Ureter (tissue), 1 donor: ENCODE data around the gene TM7SF3. TPM values are rescaled to one million over a fixed set of nuclear protein-coding genes. Genes with fewer than 3 reads are reported as not detected.

ENCODE experiments used
- DNase-seq: peaks from one replicate; pipeline ENCODE4 v3.0.0-alpha.2; 2020; ENCODE audit warnings: low spot score
- total RNA-seq: library from RNA; stranded (reverse); gene quantifications from one replicate; pipeline ENCODE4 v1.2.4, GENCODE V29; 2023
- donor health status: DM: yes; HTN: yes; CAD: no.

Gene TM7SF3
- total RNA-seq, 1 donor from 2014 or later = 92.9 TPM

DNA sequence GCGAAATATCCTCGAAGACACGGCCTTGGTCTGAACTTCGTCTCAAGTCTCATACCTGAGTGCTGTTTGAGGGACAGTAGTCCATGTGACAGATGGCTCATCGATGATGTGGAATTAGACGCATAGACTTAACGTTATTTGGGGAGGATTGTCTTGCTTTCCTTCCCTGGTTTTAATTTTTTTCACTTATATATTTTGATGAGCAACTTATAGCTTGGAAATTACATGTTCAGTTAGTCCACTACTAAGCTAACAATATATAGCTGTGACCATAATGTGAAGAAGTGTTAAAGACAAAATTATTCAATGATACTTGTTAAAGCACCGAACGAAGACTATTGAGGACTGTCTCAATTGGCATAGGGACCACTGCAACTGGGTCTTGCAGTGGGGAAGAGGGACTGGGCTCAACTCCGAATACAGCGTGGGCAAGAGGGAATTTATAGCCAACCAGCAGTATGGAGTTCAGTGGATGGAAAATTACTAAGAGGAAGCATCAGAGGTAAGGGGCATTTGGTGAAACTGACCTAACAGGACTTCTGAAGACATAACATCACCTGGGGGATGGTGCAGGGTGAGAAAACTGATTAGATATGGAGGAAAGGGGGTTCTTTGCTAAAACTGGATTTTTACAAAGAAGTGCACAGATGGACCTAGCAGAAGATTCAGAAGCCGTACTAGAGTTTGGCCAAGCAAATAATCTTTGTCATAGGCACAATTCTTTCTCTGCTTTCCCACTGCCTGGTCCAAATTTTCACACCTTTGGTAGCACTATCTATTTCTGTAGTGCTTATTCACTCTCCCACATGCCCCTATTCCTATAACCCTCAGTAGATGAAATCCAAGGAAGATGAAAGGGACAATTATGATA, 910 bp upstream of the TM7SF3 start:
- DNase-seq = no peak

DNA sequence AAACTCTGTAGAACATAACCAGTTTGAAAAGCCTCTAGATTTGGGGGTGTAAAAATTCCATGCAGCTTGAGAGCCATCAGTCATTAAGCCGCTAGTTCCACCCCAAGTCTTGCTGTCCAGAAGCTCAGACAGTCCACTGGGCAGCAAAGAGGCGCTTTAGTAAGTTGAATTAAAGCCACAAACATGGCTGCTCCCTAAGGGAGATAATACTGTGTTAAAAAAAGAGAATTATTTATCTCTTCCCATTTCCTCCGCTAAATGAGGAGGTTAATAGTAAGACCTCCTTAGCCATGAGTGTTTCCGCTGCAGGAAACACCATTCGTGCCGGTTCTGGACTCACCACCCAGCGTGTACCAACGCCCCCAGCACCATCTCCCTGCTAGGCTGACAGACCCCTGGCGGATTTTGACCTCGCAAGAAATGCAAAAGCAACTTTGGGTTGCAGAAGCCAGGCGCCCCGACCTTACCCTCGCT, 536 bp downstream of the TM7SF3 start:
- DNase-seq = no peak

DNA sequence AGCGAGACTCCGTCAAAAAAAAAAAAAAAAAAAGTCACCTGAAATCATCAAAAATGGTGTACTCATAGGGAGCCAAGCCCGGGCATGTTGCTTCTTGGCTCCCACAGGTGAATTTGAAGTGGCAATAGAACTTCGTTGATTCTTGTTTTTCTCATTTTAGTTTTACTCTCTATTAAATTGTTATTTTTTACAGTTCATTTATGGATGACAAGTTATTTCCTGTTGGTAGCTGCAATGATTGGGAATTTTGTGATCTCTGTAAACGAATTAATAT, 1.3 kb downstream of the TM7SF3 start:
- DNase-seq = no peak

DNA sequence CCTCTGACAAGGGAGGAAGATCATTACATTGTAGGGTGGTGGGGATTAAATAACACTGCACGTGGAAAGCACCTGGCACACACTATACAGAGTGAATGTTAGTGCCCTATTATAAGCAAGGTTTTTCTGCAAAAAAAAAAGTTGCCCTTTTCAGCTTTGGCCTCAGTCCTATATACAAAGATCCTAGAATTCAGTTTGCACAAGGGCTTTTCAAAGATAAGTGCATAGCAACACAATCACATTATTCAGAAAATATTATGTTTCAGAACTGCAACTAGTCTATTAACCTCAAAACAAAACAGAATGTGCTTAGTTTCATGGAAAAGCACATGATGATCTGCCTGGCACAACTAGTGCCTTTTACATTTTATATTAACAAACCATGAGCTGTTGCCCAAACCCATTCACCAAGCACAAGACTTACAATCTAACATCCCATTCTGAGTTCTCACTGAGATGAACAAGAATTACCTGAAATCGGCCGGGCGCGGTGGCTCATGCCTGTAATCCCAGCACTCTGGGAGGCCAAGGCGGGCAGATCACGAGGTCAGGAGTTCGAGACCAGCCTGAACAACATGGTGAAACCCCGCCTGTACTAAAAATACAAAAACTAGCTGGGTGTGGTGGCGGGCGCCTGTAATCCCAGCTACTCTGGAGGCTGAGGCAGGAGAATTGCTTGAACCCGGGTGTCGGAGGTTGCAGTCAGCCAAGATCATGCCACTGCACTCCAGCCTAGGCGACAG, 1.8 kb downstream of the TM7SF3 start:
- no peak for DNase-seq

DNA sequence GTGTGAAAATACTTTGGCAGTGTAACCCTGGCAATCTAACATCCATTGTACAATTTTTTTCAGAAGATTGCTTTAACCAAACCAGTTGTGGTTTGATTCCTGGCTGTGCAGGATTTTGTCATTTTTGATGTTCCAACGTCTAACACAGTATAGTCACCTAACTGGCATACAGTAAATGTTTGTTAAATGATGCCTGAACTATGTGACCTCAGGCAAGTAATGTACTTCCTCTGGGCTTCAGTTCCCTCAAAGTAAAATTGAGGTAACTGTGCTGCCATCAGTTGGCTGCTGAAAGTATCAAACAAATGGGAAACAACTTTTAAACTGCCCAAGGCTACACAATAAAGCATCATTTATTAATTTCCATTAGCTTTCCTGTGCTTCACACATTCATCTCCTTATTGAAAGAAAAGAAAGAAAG, 4.3 kb downstream of the TM7SF3 start:
- no peak for DNase-seq

DNA sequence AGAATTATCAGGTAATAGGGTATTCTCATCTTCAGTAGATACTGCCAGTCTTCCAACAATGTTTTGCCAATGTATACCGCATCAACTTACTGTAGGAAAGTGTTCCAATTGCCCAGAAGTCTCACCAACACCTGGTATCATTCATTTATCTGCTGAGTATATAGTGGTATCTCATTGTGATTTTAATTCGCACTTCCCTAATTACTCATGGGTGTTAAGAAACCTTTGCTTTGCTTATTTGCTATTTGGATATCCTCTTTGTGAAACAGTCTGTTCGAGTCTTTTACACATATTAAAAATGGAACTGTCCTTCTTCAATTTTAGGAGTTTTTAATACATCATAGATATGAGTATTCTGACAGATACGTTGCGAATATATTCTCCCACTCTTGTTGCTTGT, 6.1 kb downstream of the TM7SF3 start:
- no peak for DNase-seq

DNA sequence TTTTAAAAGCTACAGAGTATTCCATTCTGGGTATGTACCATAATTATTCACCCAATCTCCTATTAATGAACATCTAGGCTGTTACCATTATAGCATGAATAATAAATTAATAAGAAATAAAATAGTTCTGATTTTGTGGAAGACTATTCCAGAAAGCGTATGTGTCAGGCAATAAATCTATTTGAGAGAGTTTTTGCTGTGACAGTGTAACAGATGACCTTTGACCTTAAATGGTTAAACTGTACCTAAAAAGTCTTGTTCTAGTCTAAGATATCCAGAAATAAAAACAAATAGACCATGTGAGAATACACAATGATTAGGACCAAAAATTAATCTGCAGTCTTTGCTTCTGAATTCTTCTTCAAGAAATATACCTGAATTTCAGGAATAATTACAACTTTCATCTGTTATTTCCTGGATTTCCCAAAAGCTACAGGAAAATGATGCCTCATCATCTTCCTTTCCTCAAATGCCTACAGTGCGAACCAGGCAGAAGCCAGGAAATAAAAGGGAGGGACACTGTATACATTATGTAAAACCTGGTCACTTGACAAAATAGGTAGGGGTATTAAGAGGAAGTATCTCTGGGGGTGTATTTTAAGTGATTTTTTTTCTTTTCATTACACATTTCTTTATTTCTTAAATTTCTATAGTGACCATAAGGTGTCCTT, 7.3 kb downstream of the TM7SF3 start:
- DNase-seq = no peak

DNA sequence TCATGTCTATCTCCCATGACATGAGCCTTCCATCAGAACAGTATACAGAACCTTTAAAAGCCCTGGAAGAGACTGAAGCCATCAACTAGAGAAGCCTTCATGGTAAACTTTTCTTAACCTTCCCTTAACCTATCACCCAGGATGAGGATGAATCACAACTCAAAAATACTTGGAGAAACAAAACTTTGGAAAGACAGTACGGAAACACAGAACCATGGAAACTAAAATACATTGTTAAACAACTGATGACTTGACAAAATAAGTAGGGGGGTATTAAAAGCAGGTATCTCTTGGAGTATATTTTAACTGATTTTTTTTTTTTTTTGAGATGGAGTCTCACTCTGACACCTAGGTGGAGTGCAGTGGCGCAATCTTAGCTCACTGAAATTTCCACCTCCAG, 8.7 kb downstream of the TM7SF3 start:
- no peak for DNase-seq

DNA sequence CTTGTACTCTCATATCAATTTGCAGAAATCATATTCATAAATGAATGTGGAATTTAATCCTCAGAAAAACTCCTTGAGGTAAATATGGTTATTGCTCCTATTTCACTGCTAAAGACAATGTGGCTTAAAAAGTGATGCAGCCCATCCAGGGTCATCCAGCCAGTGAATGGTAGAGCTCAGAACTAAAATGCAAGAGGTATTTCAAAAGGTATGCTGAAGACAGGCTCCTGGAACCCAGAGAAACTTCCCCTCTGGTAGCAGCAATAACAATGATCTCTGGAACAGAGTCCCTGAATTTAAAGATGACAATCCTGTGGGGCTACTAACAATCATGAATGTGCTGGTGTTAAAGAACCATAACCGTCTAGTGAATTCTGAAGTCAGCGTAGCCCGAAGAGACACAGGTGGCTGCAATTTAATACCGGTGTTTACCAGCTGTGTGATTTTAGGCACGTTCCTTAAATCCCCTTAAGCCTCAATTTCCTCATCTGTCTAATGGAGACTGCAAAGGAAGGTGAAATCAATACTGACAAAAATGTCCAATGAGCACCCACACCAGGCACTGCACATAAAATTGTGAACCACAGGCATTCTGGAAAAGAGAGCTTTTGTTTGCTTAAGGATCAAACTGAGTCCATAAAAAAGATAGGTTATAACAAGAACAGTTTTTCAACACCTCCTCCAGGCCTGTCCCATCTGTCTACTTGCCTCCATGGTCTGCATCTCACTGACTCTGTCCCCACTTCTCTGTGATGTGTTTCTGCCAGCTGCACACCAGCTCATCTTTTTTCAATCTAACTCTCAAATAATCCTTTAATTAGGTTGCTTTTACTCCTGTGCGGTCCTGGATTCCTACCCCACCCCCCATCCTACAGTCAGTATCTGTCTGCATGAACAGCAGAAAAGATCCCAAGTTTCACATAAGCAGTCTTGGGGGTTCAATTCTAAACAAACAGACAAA, 10.5 kb downstream of the TM7SF3 start:
- DNase-seq = no peak

DNA sequence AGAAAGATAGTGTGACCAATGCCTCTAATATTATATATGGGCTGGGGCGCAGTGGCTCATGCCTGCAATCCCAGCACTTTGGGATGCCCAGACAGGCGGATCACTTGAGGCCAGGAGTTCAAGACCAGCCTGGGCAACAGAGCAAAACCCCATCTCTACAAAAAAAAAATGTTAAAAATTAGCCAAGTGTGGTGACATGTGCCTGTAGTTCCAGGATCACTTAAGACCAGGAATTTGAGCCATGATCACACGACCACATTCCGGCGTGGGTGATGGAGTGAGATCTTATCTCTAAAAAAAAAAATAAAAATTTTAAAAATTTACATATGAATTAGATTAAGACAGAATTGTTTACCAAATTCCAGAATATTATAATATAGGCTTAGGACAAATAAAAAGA, 12.0 kb downstream of the TM7SF3 start:
- no peak for DNase-seq

DNA sequence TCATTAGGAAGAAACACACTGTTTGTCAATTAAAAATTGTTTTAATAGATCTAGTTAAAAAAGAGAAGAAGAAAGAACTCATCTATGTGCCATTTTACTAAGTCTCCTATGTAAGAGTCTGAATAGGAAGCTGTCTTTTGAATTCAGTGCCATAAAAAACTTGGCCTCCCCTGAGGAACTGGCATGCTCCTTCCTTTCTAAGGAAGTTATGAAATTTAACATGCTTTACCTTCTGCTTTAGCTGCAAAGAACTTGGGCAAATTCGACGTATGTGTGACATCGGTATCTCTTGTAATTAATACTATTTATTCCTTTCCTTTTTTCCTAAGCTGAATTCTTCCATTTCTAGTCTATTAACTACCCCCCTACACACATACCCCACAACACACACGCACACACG, 12.5 kb downstream of the TM7SF3 start:
- DNase-seq = no peak

DNA sequence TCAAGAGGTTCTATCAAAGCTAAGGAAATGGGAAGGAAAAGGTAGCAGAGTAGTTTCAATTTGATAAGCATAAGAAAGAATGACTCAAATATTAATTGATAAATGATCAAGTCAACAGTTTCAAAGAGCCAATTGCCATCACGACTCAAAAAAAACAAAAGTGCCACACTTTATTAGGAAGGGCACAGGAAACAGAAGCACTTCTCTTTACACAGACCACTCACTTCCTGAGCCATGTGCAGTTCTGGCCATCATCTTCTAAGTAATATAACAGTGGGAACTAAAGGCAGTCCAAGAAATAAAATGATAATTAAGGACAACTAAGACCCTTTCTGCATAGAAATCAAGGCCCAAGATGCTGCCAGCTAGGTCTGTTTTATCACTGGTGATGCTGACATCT, 13.2 kb downstream of the TM7SF3 start:
- no peak for DNase-seq

DNA sequence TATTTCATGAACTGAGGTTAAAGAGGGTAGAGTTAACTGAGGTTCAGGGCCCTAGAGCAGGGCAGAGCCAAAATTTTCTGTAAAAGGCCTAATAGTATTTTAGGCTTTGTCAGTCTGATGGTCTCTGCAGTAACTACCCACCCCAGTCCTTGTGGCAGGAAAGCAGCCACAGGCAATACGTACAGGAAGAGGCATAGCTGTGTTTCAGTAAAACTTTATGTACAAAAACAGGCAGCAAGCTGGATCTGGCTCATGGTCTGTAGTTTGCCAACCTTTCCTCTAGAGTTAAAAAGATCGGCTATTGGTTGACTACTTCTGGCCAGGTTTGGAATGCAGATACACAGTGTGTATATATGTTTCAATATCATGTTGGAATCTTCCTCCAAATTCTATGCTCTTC, 17.2 kb downstream of the TM7SF3 start:
- no peak for DNase-seq

DNA sequence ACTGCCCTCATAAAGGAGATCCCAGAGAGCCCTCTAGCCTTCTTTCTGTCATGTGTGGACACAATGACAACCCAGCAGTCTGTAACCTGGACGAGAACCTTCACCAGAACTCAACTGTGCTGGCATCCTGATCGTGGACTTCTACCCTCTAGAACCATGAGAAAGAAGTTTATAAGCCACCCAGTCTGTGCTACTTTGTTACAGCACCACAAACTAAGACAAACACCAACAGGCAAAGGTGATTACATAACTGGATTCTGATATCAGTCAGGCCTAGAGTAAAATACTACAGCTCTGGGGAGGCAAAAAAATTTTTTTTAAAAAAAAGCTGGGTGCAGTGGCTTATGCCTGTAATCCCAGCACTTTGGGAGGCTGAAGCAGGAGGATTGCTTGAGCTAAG, 18.5 kb downstream of the TM7SF3 start:
- no peak for DNase-seq

DNA sequence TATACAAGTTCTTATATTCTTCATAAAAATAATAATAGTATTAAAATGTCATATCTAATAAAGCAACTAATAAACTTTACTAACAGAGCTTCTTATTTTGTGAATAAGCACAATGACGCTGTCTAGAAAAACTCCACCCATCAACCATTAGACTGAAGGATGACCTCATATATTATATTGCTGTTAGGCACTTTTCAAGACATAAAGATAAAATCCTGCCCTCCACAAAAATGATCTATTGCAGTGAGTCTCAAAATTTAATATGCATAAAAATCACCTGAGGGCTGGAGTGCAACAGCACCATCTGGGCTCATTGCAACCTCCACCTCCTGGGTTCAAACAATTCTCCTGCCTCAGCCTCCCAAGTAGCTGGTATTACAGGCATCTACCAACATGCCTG, 20.1 kb downstream of the TM7SF3 start:
- no peak for DNase-seq

DNA sequence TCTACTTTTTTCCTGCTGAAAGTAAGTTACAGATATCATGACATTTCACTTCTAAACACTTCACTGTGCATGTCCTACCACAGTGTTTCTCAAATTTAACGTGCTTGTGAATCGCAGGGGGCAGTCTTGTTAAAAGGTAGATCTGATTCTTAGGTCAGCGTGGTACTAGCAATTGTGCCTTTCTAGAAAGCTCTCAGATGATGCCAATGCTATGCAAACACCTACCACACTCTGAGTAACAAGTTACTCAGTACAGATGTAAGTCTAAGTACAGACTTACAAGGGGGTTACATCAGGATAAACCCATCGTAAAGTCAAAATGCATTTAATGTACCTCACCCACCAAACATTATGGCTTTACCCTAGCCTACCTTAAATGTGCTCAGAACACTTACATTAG, 22.4 kb downstream of the TM7SF3 start:
- DNase-seq = no peak

DNA sequence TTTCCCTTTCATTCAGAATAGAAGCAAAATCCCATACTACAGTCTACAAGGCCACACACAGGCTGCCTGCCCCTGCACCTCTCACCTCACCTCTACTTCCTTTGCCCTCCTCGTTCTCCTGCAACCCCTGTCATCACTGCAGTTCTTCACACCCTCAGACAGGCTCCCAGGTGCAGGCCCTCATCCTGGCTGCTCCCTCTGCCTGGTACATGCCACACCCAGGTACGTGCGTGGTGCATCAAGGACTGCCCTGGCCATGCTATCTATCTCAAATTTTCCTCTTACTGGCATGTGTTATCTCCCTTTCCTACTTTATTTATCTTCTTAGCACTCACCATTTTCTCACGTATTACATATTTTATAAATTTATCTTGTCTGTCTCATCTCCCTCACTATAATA, 24.3 kb downstream of the TM7SF3 start:
- DNase-seq = no peak

DNA sequence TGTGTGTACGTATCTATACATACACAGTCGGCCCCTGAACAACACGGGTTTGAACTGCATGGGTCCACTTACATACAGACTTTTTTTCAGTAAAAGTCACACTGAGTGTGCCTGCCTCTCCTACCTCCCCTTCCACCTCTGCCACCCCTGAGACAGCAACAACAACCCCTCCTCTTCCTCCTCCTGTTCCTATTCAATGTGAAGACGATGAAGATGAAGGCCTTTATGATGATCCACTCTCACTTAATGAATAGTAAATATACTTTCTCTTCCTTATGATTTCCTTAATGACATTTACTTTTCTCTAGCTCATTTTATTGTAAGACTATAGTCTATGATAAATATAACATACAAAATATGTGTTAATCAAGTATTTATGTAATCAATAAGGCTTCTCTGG, 25.5 kb downstream of the TM7SF3 start:
- DNase-seq = no peak

DNA sequence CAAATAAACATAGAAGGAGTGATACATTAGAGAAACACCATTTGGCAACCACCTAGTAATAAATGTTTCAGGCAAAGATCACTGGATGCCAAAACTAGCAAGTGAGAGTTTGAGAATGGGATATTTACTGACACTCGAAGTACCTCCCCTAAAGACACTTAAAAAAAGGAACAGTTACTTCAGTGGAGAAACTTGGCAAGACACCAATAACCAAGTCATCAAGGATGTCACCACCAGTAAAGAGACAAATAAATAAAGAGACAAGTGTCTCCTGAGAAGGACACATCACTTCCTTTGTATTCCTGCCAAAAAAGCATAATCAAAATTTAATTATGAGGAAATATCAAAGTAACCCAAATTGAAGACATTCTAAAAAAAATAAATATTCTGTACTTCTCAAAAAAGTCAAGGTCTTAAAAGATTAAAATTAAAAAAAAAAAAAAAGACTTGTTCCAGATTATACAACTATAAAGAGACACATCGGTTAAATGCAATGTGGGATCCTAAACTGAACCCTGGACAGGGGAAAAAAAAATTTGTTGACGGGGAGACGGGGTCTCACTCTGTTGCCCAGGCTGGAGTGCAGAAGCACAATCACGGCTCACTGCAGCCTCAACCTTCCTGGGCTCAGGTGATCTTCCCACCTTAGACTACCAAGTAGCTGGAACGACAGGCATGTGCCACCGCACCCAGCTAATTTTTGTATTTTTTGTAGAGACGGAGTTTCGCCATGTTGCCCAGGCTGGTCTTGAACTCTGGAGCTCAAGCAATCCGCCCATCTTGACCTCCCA, 26.4 kb downstream of the TM7SF3 start:
- DNase-seq = no peak

DNA sequence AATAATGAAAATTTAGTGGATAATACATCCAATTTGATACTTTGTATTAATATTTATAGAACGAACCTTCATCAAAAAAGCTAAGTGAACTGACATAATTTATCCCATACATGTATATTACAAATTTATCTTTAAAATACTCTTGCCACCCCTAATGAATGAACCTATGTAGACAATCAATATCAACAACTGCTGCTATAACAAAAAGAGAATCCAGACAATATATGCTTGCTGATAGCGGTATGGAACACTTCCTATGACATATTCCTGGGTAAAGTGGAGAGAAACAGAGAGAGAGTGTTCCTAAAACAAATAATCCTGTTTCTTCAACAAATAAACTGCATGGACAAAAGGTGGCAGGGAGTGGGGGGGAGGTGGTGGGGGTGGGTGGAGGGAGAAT, 31.3 kb downstream of the TM7SF3 start:
- DNase-seq = no peak

DNA sequence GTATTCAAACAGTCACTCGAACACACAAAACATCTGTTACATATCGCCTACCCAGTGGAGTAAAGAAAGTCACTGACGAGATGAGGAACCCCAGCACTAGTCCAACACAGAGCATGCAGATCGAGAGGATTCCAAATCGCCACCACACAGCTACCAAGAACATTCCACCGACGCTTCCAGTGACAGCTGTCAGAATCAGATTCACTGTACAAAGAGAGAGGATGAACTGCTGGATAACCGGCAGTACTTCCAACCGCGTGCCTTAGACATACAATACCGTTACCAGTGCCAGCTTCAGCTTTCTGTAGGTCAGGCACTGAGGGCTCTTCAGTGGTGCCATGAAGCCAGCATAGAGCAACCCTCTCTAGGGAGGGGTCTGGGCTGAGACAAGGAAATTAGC, 34.5 kb downstream of the TM7SF3 start:
- DNase-seq = no peak
